Right lobe of liver (tissue), 6 donors: ENCODE results near the gene DUS2. TPM values are rescaled to one million over a fixed set of nuclear protein-coding genes. Genes with fewer than 3 reads are reported as not detected.
A peak's percentile ranks its signal among the peaks of the same experiment; 100 is the strongest.

Source experiments
- ATAC-seq, 4 donors: fragments of 200-7000 bp; cut with Tn5 transposase; one replicate each; pipeline ENCODE4 v1.9.1; 2020; ENCODE audit warnings: mild to moderate bottlenecking in 4 of 4, moderate library complexity in 4 of 4
- DNase-seq, 3 donors: peaks; one replicate each; pipeline ENCODE4 v3.0.0-alpha.2; 2020
- H3K27ac ChIP-seq, 3 donors: fragments of 200-600 bp; one replicate each; pipeline ENCODE4 v1.8.0; 2022
- H3K27me3 ChIP-seq, 2 donors: fragments of 200-600 bp; one replicate each; pipeline ENCODE4 v1.8.0; 2022
- H3K36me3 ChIP-seq, 4 donors: fragments of 200-600 bp; sonication (generic) in 1 of 4; one replicate each; pipeline versions ENCODE4 v1.5.1 to v1.8.0; 2017 to 2022; ENCODE audit warnings: control low read depth in 1 of 4
- H3K4me1 ChIP-seq, 4 donors: fragments of 200-600 bp; sonication (generic) in 1 of 4; one replicate each; pipeline versions ENCODE4 v1.5.1 to v1.8.0; 2017 to 2022; ENCODE audit warnings: control low read depth in 1 of 4
- H3K4me3 ChIP-seq, 3 donors: fragments of 200-600 bp; one replicate each; pipeline ENCODE4 v1.8.0; 2022
- H3K9me3 ChIP-seq, 4 donors: fragments of 200-600 bp; sonication (generic) in 1 of 4; one replicate each; pipeline versions ENCODE4 v1.5.1 to v1.8.0; 2017 to 2022; ENCODE audit warnings: control low read depth in 1 of 4
- POLR2A ChIP-seq: fragments of 450-650 bp; IDR thresholded peaks from one replicate; pipeline ENCODE4 v1.6.1; 2017; ENCODE audit warnings: antibody characterized with exemption, mild to moderate bottlenecking
- WGBS: methylation state at CpG from one replicate; pipeline ENCODE4 v1.1.6; 2018; ENCODE audit warnings: low coverage, low lambda C conversion rate; ENCODE audit not compliant: insufficient coverage; ENCODE audit errors: missing lambda C conversion rate; 5-methylcytosine and 5-hydroxymethylcytosine counted together
- intact Hi-C, 2 donors: fragments of 100-400 bp; cut with DNase I; formaldehyde crosslinking; loops; one replicate each; pipeline versions ENCODE4 v1.11.2 to v1.14.1; 2022
- total RNA-seq, 6 experiments: library from RNA; depleted of rRNA in 2 of 6; stranded (reverse); fragments of >200 nt in 2 of 6; fragmentation: NEBNext Ultra II Directional in 3 of 6; extraction: Animal tissue kit (Norgen Biotek cat#: 25700) in 3 of 6; gene quantifications; one replicate each; pipeline versions ENCODE4 v1.1.0 to v1.2.4, GENCODE V29; 2016 to 2023
- TF ChIP-seq, protein P1 (sequence below), 4 donors: fragments of 200-600 bp in 3 of 4; fragments of 450-650 bp in 1 of 4; IDR thresholded peaks; one replicate each; pipeline versions ENCODE4 v1.5.1 to v1.8.0; 2016 to 2022; ENCODE audit warnings: antibody characterized with exemption in 4 of 4, mild to moderate bottlenecking in 2 of 4
- donor health status: DM: no; HTN: yes; CAD: no.
- donor health status: DM: no; HTN: no; CAD: no.
- donor health status: DM: no; HTN: no; CAD: no.
- donor health status: DM: no; HTN: yes; CAD: no.
- donor health status: DM: no; HTN: yes; CAD: no.

Gene DUS2
- total RNA-seq, 6 experiments from 2014 or later: 7.9 to 16.4 (median 9.2) TPM

DNA sequence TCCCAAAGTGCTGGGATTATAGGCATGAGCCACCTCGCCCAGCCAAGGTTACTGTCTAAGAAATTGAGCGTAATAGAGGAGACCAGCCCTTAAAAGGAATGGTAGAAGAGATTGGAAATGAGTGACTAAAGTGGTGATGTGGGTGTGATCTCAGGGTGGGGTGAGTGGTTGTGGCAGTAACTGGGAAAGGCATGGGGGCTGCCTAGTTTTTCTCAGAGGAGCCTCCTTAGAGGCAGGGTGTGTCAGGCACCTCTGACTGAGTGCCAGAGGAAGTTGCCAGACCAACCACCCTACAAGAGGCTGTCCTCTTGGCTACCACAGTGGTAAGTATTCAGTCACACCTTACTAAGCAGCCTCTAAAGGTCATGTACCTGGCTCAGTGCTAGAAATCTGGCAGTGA lies 8.9 kb downstream of the DUS2 start:
- TF ChIP-seq POLR2A: no peak
- TF ChIP-seq, protein P1, sequence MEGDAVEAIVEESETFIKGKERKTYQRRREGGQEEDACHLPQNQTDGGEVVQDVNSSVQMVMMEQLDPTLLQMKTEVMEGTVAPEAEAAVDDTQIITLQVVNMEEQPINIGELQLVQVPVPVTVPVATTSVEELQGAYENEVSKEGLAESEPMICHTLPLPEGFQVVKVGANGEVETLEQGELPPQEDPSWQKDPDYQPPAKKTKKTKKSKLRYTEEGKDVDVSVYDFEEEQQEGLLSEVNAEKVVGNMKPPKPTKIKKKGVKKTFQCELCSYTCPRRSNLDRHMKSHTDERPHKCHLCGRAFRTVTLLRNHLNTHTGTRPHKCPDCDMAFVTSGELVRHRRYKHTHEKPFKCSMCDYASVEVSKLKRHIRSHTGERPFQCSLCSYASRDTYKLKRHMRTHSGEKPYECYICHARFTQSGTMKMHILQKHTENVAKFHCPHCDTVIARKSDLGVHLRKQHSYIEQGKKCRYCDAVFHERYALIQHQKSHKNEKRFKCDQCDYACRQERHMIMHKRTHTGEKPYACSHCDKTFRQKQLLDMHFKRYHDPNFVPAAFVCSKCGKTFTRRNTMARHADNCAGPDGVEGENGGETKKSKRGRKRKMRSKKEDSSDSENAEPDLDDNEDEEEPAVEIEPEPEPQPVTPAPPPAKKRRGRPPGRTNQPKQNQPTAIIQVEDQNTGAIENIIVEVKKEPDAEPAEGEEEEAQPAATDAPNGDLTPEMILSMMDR (IDR thresholded peaks at IDR 0.05): no peak
- no peaks in the 10 kb centered on the region for H3K9me3 ChIP-seq
- no peak overlapping the region for H3K27ac ChIP-seq
- peaks cover 0 to 3% (median 0%) of the 10 kb centered on the region in 4 donors for H3K36me3 ChIP-seq
- no peaks in the 10 kb centered on the region for H3K27me3 ChIP-seq
- WGBS: no CpG with 5 or more reads among the region's 2 CpGs
- intact Hi-C loops: no loop called here
- ATAC-seq: no peak
- DNase-seq: no peak
- no peaks in the 10 kb centered on the region for H3K4me1 ChIP-seq
- H3K4me3 ChIP-seq: no peak overlapping the region

DNA sequence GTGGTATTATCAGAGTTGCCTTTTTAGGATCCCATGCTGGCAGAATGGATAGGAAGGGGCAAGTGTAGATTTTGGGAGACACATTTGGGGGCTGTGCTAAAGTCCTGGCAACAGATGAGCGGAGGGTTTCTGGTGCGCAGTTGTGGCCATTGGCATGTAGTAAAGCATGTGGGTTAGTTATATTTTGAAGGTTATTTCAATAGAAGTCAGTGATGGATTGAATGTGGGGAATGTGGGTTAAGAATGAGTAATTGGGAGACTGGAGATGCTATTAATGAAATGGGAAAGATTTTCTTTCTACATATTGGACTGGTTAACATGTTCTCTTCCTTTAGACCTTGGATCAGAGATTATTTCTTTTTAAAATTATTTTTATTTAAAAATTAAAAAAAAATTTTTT lies 10.0 kb downstream of the DUS2 start:
- intact Hi-C loops: no loop called here

DNA sequence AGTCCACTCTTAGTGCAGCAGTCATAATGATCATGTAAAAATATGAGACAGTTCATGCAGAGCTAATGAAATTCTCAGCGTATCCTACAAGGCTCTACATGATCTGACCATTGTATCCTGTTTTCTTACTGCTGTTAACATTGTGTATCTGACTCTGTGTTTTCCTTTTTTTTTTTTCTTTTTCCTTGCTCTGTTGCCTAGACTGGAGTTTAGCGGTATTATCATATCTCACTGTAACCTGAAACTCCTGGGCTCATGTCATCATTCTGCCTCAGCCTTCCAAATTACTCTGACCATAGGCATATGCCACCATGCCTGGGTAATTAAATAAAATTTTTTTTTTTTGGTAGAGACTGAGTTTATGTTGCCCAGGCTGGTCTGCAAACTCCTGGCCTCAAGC lies 12.1 kb downstream of the DUS2 start:
- DNase-seq (no peak), ATAC-seq (peak in 2 of 4 donors; percentile 23 to 53)
- WGBS: 72% methylated on average over 2 of the region's 2 CpGs
- no peak overlapping the region for H3K4me3 ChIP-seq
- TF ChIP-seq POLR2A: no peak
- TF ChIP-seq, protein P1 (IDR thresholded peaks at IDR 0.05): no peak
- no peaks in the 10 kb centered on the region for H3K9me3 ChIP-seq
- intact Hi-C loops: no loop called here
- no peaks in the 10 kb centered on the region for H3K4me1 ChIP-seq
- no peaks in the 10 kb centered on the region for H3K36me3 ChIP-seq
- H3K27me3 ChIP-seq: no peaks in the 10 kb centered on the region
- H3K27ac ChIP-seq: no peak overlapping the region

More for the DNA sequence above, 10.0 kb downstream of the DUS2 start:
- Histone ChIP-seq H3K36me3 (peaks cover 0 to 3% (median 0%) of the 10 kb centered on the region in 4 donors), H3K4me1 (no peaks in the 10 kb centered on the region), H3K9me3 (no peaks in the 10 kb centered on the region), H3K4me3 (no peak overlapping the region), H3K27me3 (no peaks in the 10 kb centered on the region), H3K27ac (no peak overlapping the region)
- no peak for DNase-seq
- 100% methylated on average over 2 of the region's 2 CpGs for WGBS
- TF ChIP-seq, protein P1 (IDR thresholded peaks at IDR 0.05): no peak
- TF ChIP-seq POLR2A: no peak
- no peak for ATAC-seq

DNA sequence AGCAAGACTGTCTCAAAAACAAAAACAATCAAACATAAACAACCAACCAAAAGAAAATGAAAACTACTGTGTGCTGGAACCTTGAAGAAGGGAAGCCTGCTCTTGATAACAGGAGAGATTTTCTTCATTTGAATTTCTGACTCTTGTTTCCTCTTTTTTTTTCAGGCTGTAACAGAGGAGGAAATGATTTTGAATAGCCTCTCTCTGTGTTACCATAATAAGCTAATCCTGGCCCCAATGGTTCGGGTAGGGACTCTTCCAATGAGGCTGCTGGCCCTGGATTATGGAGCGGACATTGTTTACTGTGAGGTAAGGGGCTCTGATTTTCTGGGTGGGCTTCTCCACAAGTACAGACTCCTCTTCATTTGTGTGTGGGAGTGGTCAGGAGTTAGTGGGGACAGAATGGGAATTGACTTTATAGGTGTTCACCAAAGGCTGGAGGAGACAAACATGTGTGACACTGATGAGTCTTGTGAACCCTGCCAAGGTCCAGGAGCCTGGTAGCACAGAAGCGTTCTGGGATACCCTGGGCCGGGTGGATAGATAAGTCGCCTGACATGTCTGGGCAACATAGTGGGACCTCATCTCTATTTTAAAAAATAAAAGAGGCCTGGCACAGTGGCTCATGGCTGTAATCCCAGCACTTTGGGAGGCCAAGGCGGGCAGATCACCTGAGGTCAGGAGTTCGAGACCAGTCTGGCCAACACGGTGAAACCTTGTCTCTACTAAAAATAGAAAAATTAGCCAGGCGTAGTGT lies 14.9 kb downstream of the DUS2 start:
- Histone ChIP-seq H3K4me3 (no peak overlapping the region), H3K36me3 (no peaks in the 10 kb centered on the region), H3K27ac (peak overlapping the region in 1 of 3 donors; percentile 8), H3K4me1 (no peaks in the 10 kb centered on the region), H3K27me3 (no peaks in the 10 kb centered on the region), H3K9me3 (no peaks in the 10 kb centered on the region)
- WGBS: 56% methylated on average over 4 of the region's 9 CpGs
- intact Hi-C loops: no loop called here
- no peak for TF ChIP-seq POLR2A
- TF ChIP-seq, protein P1 (IDR thresholded peaks at IDR 0.05): no peak
- ATAC-seq (peak; percentile 6 to 56 (median 38)), DNase-seq (no peak)
